ENCODE results near the gene ALK.

DNA sequence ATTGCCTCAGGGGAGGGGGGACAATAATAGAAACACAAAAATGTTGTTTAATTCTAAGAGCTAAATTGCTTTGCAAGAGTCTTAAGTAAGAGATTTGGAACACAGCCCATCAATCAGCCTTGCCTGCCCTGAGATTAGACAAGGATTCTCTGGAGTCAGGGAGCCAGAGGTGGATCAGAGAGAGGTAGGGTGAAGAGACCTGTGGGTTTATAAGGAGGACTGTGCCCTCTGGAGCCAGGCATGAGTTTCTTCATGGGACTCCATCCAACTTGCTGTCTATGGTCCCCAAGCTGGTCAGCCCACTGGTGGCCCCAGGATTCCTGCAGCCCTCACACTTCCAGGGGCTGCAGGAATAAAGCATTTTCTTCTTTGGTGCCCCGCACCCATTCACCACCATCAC lies 139.3 kb downstream of the ALK start:
- no peak for TF ChIP-seq CTCF (IDR thresholded peaks at IDR 0.05)
- TF ChIP-seq POLR2A (IDR thresholded peaks at IDR 0.05): no peak
